GM23338 (cell line): ENCODE data around the gene ADM2. TPM values are rescaled to one million over a fixed set of nuclear protein-coding genes. Genes with fewer than 3 reads are reported as not detected.

Experiments used
- ATAC-seq: fragments of 200-7000 bp; cut with Tn5 transposase; 3 replicates; pipeline ENCODE4 v1.9.1; 2020
- DNase-seq: peaks from one replicate; pipeline ENCODE4 v3.0.0-alpha.2; 2015; ENCODE audit warnings: low spot score
- H2AFZ ChIP-seq: fragments of 200-600 bp; sonication (generic); 2 replicates; pipeline ENCODE4 v1.8.0; 2016; ENCODE audit warnings: antibody characterized with exemption, mild to moderate bottlenecking, moderate library complexity
- H3F3A ChIP-seq: fragments of 200-600 bp; sonication (generic); replicated peaks from 2 replicates; pipeline ENCODE4 v1.8.0; 2017; ENCODE audit warnings: antibody characterized with exemption, mixed run types, low read depth
- H3K27ac ChIP-seq: fragments of 200-600 bp; sonication (generic); 2 replicates; pipeline ENCODE4 v1.6.1; 2016; ENCODE audit warnings: low read depth
- H3K27me3 ChIP-seq: fragments of 200-600 bp; sonication (generic); 2 replicates; pipeline ENCODE4 v1.8.0; 2016; ENCODE audit warnings: mild to moderate bottlenecking, mixed run types, moderate library complexity; ENCODE audit not compliant: insufficient read depth
- H3K36me3 ChIP-seq: fragments of 200-600 bp; sonication (generic); 2 replicates; pipeline ENCODE4 v1.8.0; 2016; ENCODE audit warnings: mild to moderate bottlenecking; ENCODE audit not compliant: insufficient read depth
- H3K4me1 ChIP-seq: fragments of 200-600 bp; sonication (generic); 2 replicates; pipeline ENCODE4 v1.8.0; 2016; ENCODE audit warnings: mild to moderate bottlenecking, moderate library complexity; ENCODE audit not compliant: insufficient read depth
- H3K4me2 ChIP-seq: fragments of 200-600 bp; sonication (generic); 2 replicates; pipeline ENCODE4 v1.7.1; 2017; ENCODE audit warnings: mixed run types
- H3K4me3 ChIP-seq: fragments of 200-600 bp; sonication (generic); 2 replicates; pipeline ENCODE4 v1.6.1; 2016; ENCODE audit warnings: mixed run types
- H3K79me2 ChIP-seq: fragments of 200-600 bp; sonication (generic); replicated peaks from 2 replicates; pipeline ENCODE4 v1.8.0; 2017; ENCODE audit warnings: mild to moderate bottlenecking; ENCODE audit not compliant: insufficient read depth
- H3K9me2 ChIP-seq: fragments of 200-600 bp; sonication (generic); 2 replicates; pipeline ENCODE4 v1.8.0; 2017; ENCODE audit not compliant: insufficient read depth
- H4K20me1 ChIP-seq: fragments of 200-600 bp; sonication (generic); replicated peaks from 2 replicates; pipeline ENCODE4 v1.8.0; 2017; ENCODE audit warnings: mild to moderate bottlenecking; ENCODE audit not compliant: insufficient read depth
- H3K27ac Mint-ChIP-seq: 2 replicates; pipeline ENCODE4 v1.8.0; 2020; ENCODE audit warnings: inconsistent platforms, mild to moderate bottlenecking, moderate library complexity, mixed read lengths
- H3K27me3 Mint-ChIP-seq: 3 replicates; pipeline ENCODE4 v1.8.0; 2022; ENCODE audit warnings: low read depth, mild to moderate bottlenecking, moderate library complexity, mixed read lengths, inconsistent platforms; ENCODE audit not compliant: insufficient read depth, poor library complexity
- H3K36me3 Mint-ChIP-seq: 3 replicates; pipeline ENCODE4 v1.8.0; 2021; ENCODE audit warnings: low read depth, mild to moderate bottlenecking, inconsistent platforms, moderate library complexity, mixed read lengths
- H3K4me1 Mint-ChIP-seq: 3 replicates; pipeline ENCODE4 v1.8.0; 2020; ENCODE audit warnings: mild to moderate bottlenecking, inconsistent platforms, mixed read lengths
- H3K4me3 Mint-ChIP-seq: 3 replicates; pipeline ENCODE4 v1.8.0; 2021; ENCODE audit warnings: moderate library complexity, mild to moderate bottlenecking, inconsistent platforms, mixed read lengths
- H3K9me3 Mint-ChIP-seq: 3 replicates; pipeline ENCODE4 v1.8.0; 2020; ENCODE audit warnings: moderate library complexity, mild to moderate bottlenecking, inconsistent platforms, mixed read lengths
- CREB1 ChIP-seq: fragments of 250-450 bp; sonication (Bioruptor Pico); IDR thresholded peaks from 2 replicates; pipeline ENCODE4 v1.5.0; 2020; ENCODE audit warnings: low read depth, mild to moderate bottlenecking, moderate library complexity
- EZH2phosphoT487 ChIP-seq: fragments of 200-600 bp; sonication (generic); IDR thresholded peaks from one replicate; pipeline ENCODE4 v1.8.1; 2018; ENCODE audit warnings: antibody characterized with exemption; ENCODE audit not compliant: unreplicated experiment
- JUNB ChIP-seq: IDR thresholded peaks from one replicate; pipeline ENCODE4 v1.6.1; 2016; ENCODE audit warnings: antibody characterized with exemption; ENCODE audit not compliant: unreplicated experiment
- NANOG ChIP-seq: IDR thresholded peaks from 2 replicates; pipeline ENCODE4 v1.6.1; 2016; ENCODE audit warnings: antibody characterized with exemption, borderline replicate concordance
- STAT1 ChIP-seq: IDR thresholded peaks from one replicate; pipeline ENCODE4 v1.6.1; 2016; ENCODE audit warnings: antibody characterized with exemption; ENCODE audit not compliant: unreplicated experiment
- ZNF114 ChIP-seq: fragments of 250-450 bp; sonication (Bioruptor Pico); IDR thresholded peaks from 2 replicates; pipeline ENCODE4 v1.5.0; 2020; ENCODE audit warnings: mild to moderate bottlenecking, moderate library complexity
- ZNF331 ChIP-seq: fragments of 250-450 bp; sonication (Bioruptor Pico); IDR thresholded peaks from 2 replicates; pipeline ENCODE4 v1.5.0; 2020; ENCODE audit warnings: low read depth, mild to moderate bottlenecking, moderate library complexity
- polyA plus RNA-seq: library from polyadenylated mRNA; unstranded; fragments of >200 nt; fragmentation: Nextera tagmentation; extraction: Ambion mirVana; gene quantifications from 2 replicates; pipeline ENCODE4 v1.2.1, GENCODE V29; 2016
- total RNA-seq: library from RNA; depleted of rRNA; stranded (reverse); fragments of >200 nt; shearing (Covaris generic); gene quantifications from 2 replicates; pipeline ENCODE4 v1.2.3, GENCODE V29; 2014
- TF ChIP-seq, protein P1 (sequence below), 2 experiments: fragments of 200-600 bp in 1 of 2; sonication (generic) in 1 of 2; conservative IDR thresholded peaks; 2 replicates each; pipeline versions ENCODE4 v1.5.1 to v1.6.1; 2016 to 2017; ENCODE audit warnings: antibody characterized with exemption in 2 of 2, low read depth in 2 of 2, mild to moderate bottlenecking in 2 of 2, moderate library complexity in 1 of 2

Gene ADM2
- total and polyA plus RNA-seq, 2 experiments from 2014 or later = 3.3 to 7.1 TPM

DNA sequence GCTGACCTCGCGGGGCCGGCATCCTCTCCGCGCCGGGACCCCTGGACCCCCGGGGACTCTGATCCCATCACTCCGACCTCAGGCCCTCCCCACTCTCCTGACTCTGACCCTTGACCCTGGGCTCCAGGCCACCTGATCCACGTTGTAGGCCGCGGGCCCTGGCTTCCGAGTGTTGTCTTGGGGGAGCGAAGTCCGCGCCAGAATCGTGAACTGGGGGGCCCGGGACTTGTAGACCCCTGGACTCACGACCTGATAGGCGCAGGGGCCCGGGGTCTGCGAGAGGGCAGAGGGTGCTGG is 49.2 kb downstream of the ADM2 start:
- H3K4me3 Mint-ChIP-seq = peak overlapping the region; percentile 65
- Histone ChIP-seq H3K4me3 (peak overlapping the region; percentile 66), H2AFZ (peak overlapping the region; percentile 78), H3K9me2 (no peaks in the 10 kb centered on the region), H3K27me3 (peaks cover 83% of the 10 kb centered on the region), H3K4me1 (0 out of 2 replicates have a peak, but pooled peaks cover 4% of the 10 kb centered on the region), H3K4me2 (peak overlapping the region; percentile 87), H3K27ac (no peak overlapping the region), H3F3A (no peaks in the 10 kb centered on the region; the same call in none of the 2 replicates), H3K79me2 (no peaks in the 10 kb centered on the region), H4K20me1 (no peaks in the 10 kb centered on the region; the same call in none of the 2 replicates), H3K36me3 (no peaks in the 10 kb centered on the region)
- ATAC-seq (no peak), DNase-seq (no peak)
- no peaks in the 10 kb centered on the region; the same call in 2 of the 3 replicates for H3K9me3 Mint-ChIP-seq
- peaks cover 10% of the 10 kb centered on the region; the same call in 2 of the 3 replicates for H3K4me1 Mint-ChIP-seq
- H3K27me3 Mint-ChIP-seq = peaks cover 77% of the 10 kb centered on the region
- no peaks in the 10 kb centered on the region for H3K36me3 Mint-ChIP-seq
- no peak overlapping the region for H3K27ac Mint-ChIP-seq
- TF ChIP-seq NANOG = no peak
- TF ChIP-seq, protein P1, sequence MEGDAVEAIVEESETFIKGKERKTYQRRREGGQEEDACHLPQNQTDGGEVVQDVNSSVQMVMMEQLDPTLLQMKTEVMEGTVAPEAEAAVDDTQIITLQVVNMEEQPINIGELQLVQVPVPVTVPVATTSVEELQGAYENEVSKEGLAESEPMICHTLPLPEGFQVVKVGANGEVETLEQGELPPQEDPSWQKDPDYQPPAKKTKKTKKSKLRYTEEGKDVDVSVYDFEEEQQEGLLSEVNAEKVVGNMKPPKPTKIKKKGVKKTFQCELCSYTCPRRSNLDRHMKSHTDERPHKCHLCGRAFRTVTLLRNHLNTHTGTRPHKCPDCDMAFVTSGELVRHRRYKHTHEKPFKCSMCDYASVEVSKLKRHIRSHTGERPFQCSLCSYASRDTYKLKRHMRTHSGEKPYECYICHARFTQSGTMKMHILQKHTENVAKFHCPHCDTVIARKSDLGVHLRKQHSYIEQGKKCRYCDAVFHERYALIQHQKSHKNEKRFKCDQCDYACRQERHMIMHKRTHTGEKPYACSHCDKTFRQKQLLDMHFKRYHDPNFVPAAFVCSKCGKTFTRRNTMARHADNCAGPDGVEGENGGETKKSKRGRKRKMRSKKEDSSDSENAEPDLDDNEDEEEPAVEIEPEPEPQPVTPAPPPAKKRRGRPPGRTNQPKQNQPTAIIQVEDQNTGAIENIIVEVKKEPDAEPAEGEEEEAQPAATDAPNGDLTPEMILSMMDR (conservative IDR thresholded peaks at IDR 0.05; ENCODE audit: low read depth in 2 of 2) = no peak
- TF ChIP-seq EZH2phosphoT487 = no peak

DNA sequence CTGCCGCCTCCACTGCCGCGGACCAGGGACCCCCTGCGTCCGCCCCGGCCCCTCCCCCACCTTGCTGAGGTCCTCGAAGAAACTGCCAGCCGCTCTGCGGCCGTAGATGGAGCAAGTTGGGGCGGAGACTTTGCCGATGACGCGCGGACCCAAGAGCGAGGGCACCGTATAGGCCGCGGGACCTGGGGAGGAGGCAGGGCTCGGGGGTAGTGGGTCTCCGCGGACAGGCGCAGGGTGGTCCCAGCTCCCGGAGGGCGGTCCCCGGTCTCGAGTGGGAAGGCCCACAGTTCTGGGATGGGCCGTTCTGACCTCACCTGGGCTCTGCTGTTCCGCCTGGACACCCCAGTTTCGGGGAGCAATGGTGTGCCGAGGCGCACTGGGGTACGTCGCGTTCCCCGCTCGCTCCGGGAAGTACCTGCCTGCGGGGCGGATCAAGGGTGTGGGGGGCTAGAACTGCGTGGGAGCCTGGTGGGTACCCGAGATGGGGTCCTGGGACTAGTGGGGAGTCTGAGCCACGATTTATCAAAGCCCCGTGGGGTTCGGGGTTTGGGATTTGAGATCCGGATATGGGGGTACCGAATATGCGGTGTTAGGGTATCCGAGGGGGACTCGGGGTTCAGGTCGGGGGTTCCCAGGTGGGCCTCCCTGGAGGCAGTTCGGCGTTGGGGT is 49.7 kb downstream of the ADM2 start:
- peaks cover 83% of the 10 kb centered on the region for H3K27me3 ChIP-seq
- H3K4me2 ChIP-seq = peak overlapping the region; percentile 87
- peak overlapping the region; percentile 78 for H2AFZ ChIP-seq
- DNase-seq = peak; percentile 91
- TF ChIP-seq STAT1 (no peak), ZNF114 (CRISPR knock-in tag) (no peak), ZNF331 (CRISPR knock-in tag) (no peak), CREB1 (CRISPR knock-in tag) (peak; percentile 74)
- no peaks in the 10 kb centered on the region for H3K79me2 ChIP-seq
- H3K27ac ChIP-seq = no peak overlapping the region
- Mint-ChIP-seq H3K36me3 (no peaks in the 10 kb centered on the region), H3K27ac (no peak overlapping the region), H3K9me3 (no peaks in the 10 kb centered on the region; the same call in 2 of the 3 replicates), H3K4me3 (peak overlapping the region; percentile 65), H3K27me3 (peaks cover 77% of the 10 kb centered on the region), H3K4me1 (peaks cover 10% of the 10 kb centered on the region; the same call in 2 of the 3 replicates)
- H3K4me3 ChIP-seq = peak overlapping the region; percentile 66
- H3K4me1 ChIP-seq = 0 out of 2 replicates have a peak, but pooled peaks cover 4% of the 10 kb centered on the region
- no peaks in the 10 kb centered on the region; the same call in none of the 2 replicates for H3F3A ChIP-seq
- H3K9me2 ChIP-seq = no peaks in the 10 kb centered on the region
- ATAC-seq = peak; percentile 50
- no peaks in the 10 kb centered on the region; the same call in none of the 2 replicates for H4K20me1 ChIP-seq
- no peaks in the 10 kb centered on the region for H3K36me3 ChIP-seq

DNA sequence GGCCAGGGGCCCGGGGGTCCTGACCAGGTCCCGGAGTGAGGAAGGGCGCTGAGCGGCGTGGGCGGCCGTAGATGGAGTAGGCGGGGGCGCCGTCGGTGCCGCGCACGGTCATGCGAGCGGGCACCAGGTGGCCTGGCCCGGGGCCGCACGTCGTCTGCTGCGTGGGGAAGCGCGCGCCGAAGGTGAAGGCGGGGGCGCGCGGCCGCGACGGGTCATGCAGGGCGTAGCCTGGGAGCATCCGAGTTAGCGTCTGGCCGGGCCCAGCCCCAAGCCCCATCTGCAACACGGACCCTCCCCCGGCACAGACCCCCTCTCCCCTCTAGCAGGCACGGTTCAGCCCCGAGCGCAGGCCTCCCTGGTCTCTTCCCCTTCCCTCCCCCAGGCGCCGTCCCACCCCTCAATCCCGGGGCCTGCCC is 50.2 kb downstream of the ADM2 start:
- Histone ChIP-seq H4K20me1 (no peaks in the 10 kb centered on the region; the same call in none of the 2 replicates), H3K27ac (no peak overlapping the region), H3K27me3 (peaks cover 82% of the 10 kb centered on the region), H3F3A (no peaks in the 10 kb centered on the region; the same call in 1 of the 2 replicates), H3K4me1 (0 out of 2 replicates have a peak, but pooled peaks cover 4% of the 10 kb centered on the region), H3K36me3 (no peaks in the 10 kb centered on the region), H3K9me2 (no peaks in the 10 kb centered on the region), H3K79me2 (no peaks in the 10 kb centered on the region), H2AFZ (peak overlapping the region; percentile 83), H3K4me3 (peak overlapping the region; percentile 66), H3K4me2 (peak overlapping the region; percentile 87)
- peaks cover 77% of the 10 kb centered on the region for H3K27me3 Mint-ChIP-seq
- no peaks in the 10 kb centered on the region for H3K36me3 Mint-ChIP-seq
- DNase-seq (peak; percentile 54), ATAC-seq (peak; percentile 24)
- H3K9me3 Mint-ChIP-seq = no peaks in the 10 kb centered on the region; the same call in 2 of the 3 replicates
- peaks cover 10% of the 10 kb centered on the region; the same call in 2 of the 3 replicates for H3K4me1 Mint-ChIP-seq
- no peak overlapping the region for H3K27ac Mint-ChIP-seq
- H3K4me3 Mint-ChIP-seq = peak overlapping the region; percentile 65; the same call in 2 of the 3 replicates
- TF ChIP-seq EZH2phosphoT487 = no peak
- TF ChIP-seq JUNB = no peak
- TF ChIP-seq ZNF114 (CRISPR knock-in tag) = no peak
- no peak for TF ChIP-seq STAT1
- no peak for TF ChIP-seq NANOG
- TF ChIP-seq ZNF331 (CRISPR knock-in tag) = no peak
